ENCODE data around the gene TGOLN2. TPM values are rescaled to one million over a fixed set of nuclear protein-coding genes. Genes with fewer than 3 reads are reported as not detected.
"Not testable (repeated sequence)": the region's sequence is repeated elsewhere in the genome, so short reads cannot be mapped to it uniquely, and the experiment has no call there.

The TGOLN2 gene
- total and polyA plus RNA-seq, 9 donors, result 43.2 to 115 (median 75.8) TPM

DNA sequence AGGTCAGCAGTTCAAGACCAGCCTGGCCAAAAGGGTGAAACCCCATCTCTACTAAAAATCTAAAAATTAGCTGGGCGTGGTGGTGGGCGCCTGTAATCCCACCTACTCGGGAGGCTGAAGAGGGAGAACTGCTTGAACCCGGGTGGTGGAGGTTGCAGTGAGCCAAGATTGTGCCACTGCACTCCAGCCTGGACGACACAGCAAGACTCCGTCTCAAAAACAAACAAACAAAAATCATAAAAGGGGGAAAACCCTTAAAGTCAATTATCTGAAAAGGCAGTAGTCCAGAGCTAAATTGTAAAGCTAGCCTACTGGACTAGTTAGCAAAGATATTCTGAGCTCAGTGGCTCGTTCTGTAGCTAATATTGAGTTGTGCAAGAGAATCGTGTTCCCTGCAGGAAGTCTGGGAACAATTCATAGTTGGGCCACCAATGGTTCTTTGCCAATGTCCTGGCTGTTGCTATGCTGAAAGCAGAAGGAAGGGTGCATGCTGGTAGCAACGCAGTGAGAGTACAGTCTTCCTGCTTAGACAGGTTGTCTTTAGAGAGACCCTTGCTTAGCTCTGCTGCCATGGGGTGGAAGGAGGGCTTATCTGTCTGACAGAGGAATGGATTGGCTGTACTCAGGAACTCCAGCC lies 4.3 kb downstream of the TGOLN2 start:
- no peak overlapping the region for H3K4me3 ChIP-seq
- 88 to 90% (median 89%) methylated on average over 9 of the region's 9 CpGs for WGBS, 3 donors
- peaks cover 13% of the 10 kb centered on the region for H3K4me1 ChIP-seq (ENCODE audit: insufficient read depth)
- no peak for DNase-seq
- intact Hi-C loops (cut with DNase I), result no loop called here
- H3K27ac ChIP-seq, result no peak overlapping the region
- H3K36me3 ChIP-seq, result no peaks in the 10 kb centered on the region
- no peaks in the 10 kb centered on the region for H3K9me3 ChIP-seq
- H3K27me3 ChIP-seq, result no peaks in the 10 kb centered on the region
- TF ChIP-seq EP300 (IDR thresholded peaks at IDR 0.05), result no peak
- no peak for TF ChIP-seq POLR2A (IDR thresholded peaks at IDR 0.05)
- TF ChIP-seq, protein P1, sequence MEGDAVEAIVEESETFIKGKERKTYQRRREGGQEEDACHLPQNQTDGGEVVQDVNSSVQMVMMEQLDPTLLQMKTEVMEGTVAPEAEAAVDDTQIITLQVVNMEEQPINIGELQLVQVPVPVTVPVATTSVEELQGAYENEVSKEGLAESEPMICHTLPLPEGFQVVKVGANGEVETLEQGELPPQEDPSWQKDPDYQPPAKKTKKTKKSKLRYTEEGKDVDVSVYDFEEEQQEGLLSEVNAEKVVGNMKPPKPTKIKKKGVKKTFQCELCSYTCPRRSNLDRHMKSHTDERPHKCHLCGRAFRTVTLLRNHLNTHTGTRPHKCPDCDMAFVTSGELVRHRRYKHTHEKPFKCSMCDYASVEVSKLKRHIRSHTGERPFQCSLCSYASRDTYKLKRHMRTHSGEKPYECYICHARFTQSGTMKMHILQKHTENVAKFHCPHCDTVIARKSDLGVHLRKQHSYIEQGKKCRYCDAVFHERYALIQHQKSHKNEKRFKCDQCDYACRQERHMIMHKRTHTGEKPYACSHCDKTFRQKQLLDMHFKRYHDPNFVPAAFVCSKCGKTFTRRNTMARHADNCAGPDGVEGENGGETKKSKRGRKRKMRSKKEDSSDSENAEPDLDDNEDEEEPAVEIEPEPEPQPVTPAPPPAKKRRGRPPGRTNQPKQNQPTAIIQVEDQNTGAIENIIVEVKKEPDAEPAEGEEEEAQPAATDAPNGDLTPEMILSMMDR (IDR thresholded peaks at IDR 0.05), result no peak

DNA sequence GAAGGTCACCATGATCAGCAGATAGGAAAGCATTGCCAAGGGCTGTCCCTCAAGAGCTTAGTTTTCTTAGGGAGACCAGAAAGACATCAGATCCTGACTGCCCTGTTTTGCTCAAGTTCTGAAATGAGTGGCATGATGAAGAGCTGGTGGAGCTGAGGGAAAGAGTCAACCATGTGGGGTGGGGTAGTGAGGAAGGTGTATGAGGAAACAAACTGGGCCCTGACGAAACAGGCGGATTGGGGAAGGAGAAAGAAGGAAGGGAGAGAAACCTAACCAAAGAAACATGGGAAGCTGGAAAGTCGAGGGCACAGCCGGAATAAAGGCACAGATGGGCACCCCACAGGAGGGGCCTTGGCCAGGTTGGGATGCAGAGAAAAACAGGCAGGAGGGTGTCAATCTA lies 8.0 kb downstream of the TGOLN2 start:
- no peaks in the 10 kb centered on the region for H3K9me3 ChIP-seq
- H3K27ac ChIP-seq, result no peak overlapping the region
- no peaks in the 10 kb centered on the region for H3K36me3 ChIP-seq
- TF ChIP-seq, protein P1 (IDR thresholded peaks at IDR 0.05), result no peak
- TF ChIP-seq POLR2A (IDR thresholded peaks at IDR 0.05), result no peak
- no peak for TF ChIP-seq EP300 (IDR thresholded peaks at IDR 0.05)
- no peaks in the 10 kb centered on the region for H3K27me3 ChIP-seq
- H3K4me3 ChIP-seq, result no peak overlapping the region
- DNase-seq, result no peak
- WGBS, 3 donors, result 93 to 96% (median 96%) methylated on average over 4 of the region's 4 CpGs
- intact Hi-C loops (cut with DNase I), result loop anchor here in 1 of 4 donors (2.0 kb wide), 1 partner anchor 23 kb away; no protein-coding TSS in a partner anchor
- H3K4me1 ChIP-seq (ENCODE audit: insufficient read depth), result peaks cover 3% of the 10 kb centered on the region

DNA sequence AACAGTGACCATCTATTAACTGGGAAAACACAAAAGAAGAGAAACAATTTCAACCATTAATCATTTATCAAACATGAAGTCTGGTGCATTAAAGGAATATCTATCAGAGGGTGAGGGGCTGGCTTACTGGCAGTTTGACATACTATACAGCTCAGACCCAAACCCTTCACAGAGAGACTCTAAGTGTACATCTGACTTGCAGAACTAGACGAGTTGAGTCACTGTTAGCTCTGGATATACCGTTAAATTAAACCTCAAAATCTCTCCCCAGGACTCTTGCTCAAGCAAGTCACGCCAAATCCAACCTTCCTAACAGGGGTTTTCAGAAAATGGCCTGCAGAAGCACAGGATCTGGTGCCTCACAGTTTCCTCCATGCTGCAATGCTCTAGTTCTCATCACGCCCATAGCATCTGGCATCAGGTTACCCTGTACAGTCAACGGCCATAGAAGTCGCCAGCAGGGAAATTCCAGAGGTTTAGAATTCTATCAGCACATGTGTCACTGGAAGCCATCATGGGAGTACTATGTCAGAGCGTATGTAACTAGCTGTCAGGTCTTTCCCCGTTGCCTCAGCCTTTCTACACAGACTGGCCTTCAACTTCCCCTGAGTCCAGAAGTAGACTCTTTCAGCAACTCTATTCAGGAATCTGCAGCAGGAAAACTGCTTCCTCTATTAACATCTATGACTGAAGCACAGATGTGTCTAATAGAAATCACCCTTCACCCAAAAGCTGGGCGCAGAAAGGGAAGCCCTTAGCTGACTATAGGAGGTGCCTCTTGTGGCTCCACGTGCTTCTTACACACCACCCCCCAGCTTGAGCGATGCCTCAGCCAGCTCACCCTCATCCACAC lies 9.3 kb downstream of the TGOLN2 start:
- TF ChIP-seq POLR2A (IDR thresholded peaks at IDR 0.05), result no peak
- TF ChIP-seq, protein P1 (IDR thresholded peaks at IDR 0.05), result no peak
- no peak for TF ChIP-seq EP300 (IDR thresholded peaks at IDR 0.05)
- Histone ChIP-seq H3K36me3 (no peaks in the 10 kb centered on the region), H3K4me3 (no peak overlapping the region), H3K4me1 (ENCODE audit: insufficient read depth) (peaks cover 2% of the 10 kb centered on the region), H3K27ac (no peak overlapping the region), H3K27me3 (no peaks in the 10 kb centered on the region), H3K9me3 (no peaks in the 10 kb centered on the region)
- no peak for DNase-seq
- 79 to 86% (median 80%) methylated on average over 11 of the region's 11 CpGs for WGBS, 3 donors
- intact Hi-C loops (cut with DNase I), result loop anchor here in 1 of 4 donors (2.0 kb wide), 1 partner anchor 24 kb away; no protein-coding TSS in a partner anchor

DNA sequence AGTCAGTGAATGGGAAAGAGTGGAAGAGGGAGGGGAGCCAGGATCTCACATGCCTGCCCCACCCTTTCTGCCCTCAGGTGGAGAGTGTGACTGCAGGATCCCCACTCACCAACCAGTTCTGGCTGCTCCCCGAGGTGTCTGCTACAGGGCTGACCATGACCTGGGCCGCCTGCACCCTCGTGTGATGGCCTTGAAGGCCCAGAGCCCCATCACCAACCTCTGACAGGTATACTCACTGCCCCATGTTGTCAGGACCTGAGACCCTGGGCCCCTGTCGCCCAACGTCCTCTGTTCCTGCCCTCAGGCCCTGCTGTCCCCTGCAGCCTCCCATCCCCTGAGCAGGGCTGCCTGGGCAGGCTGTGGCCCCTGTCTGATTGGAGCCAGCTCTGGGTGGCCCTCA lies 11.9 kb downstream of the TGOLN2 start:
- H3K4me1 ChIP-seq (ENCODE audit: insufficient read depth), result not testable (repeated sequence)

DNA sequence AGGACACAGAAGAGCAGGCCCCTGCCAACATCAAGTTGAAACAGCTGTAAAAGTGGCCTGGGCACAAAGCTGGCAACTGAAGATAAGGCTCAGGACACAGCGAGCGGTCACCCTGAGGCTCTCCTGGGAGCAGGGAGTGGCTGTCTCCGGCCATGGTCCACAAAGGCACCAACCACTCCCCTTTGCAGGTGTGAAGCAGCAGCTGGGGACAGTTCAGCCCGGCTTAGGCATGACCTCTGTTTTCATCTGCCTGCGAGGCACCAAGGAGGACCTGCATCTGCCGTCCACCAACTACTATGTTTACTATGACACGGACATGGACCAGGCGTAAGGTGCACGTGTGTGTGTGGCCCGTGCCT lies 12.9 kb downstream of the TGOLN2 start:
- intact Hi-C loops (cut with DNase I), result no loop called here
- Histone ChIP-seq H3K27me3 (no peaks in the 10 kb centered on the region), H3K4me3 (no peak overlapping the region), H3K36me3 (no peaks in the 10 kb centered on the region), H3K27ac (no peak overlapping the region), H3K9me3 (no peaks in the 10 kb centered on the region), H3K4me1 (ENCODE audit: insufficient read depth) (peaks cover 2% of the 10 kb centered on the region)
- TF ChIP-seq, protein P1 (IDR thresholded peaks at IDR 0.05), result no peak
- TF ChIP-seq EP300 (IDR thresholded peaks at IDR 0.05), result no peak
- TF ChIP-seq POLR2A (IDR thresholded peaks at IDR 0.05), result no peak
- no peak for DNase-seq
- 75 to 86% (median 80%) methylated on average over 10 of the region's 10 CpGs for WGBS, 3 donors

More for the DNA sequence above, 11.9 kb downstream of the TGOLN2 start:
- DNase-seq; H3K36me3 ChIP-seq; H3K27ac ChIP-seq; H3K4me3 ChIP-seq; H3K27me3 ChIP-seq; intact Hi-C loops (cut with DNase I); H3K9me3 ChIP-seq: not testable (repeated sequence)
- WGBS, 3 donors, result 53 to 74% (median 68%) methylated on average over 4 to 5 of the region's 5 CpGs

Measured in ovary (tissue), 9 donors.